Keratinocyte (primary cell): Measurements from ENCODE around the gene UBE2D2. TPM values are rescaled to one million over a fixed set of nuclear protein-coding genes. Genes with fewer than 3 reads are reported as not detected.
A peak's percentile ranks its signal among the peaks of the same experiment; 100 is the strongest.

Source experiments
- DNase-seq: peaks from one replicate; pipeline ENCODE4 v3.0.0-alpha.2; 2011; ENCODE audit warnings: low read depth, missing footprints, low spot score
- FAIRE-seq: peaks from 2 replicates; lab custom pipeline; 2011; peaks lifted over from hg19 to GRCh38; lab: Jason Lieb, UNC
- H2AFZ ChIP-seq: 2 replicates; pipeline ENCODE4 v1.6.0; 2012; ENCODE audit warnings: low read length, control low read depth, inconsistent platforms; ENCODE audit not compliant: control insufficient read depth
- H3K27ac ChIP-seq: 2 replicates; pipeline ENCODE4 v1.5.1; 2011; ENCODE audit warnings: low read length; ENCODE audit not compliant: control insufficient read depth, insufficient read depth
- H3K27me3 ChIP-seq: 3 replicates; pipeline ENCODE4 v1.6.0; 2011; ENCODE audit warnings: low read length; ENCODE audit not compliant: control insufficient read depth, insufficient read depth; ENCODE audit errors: extremely low read depth
- H3K36me3 ChIP-seq, 2 experiments: 2 replicates in 1 of 2; 3 replicates in 1 of 2; pipeline ENCODE4 v1.5.1; 2011; ENCODE audit warnings: low read length in 2 of 2, mild to moderate bottlenecking in 1 of 2; ENCODE audit not compliant: control insufficient read depth in 2 of 2, insufficient read depth in 2 of 2; ENCODE audit errors: extremely low read depth in 1 of 2
- H3K4me1 ChIP-seq: 3 replicates; pipeline ENCODE4 v1.5.1; 2011; ENCODE audit warnings: low read length; ENCODE audit not compliant: control insufficient read depth, insufficient read depth; ENCODE audit errors: extremely low read depth
- H3K4me2 ChIP-seq: 3 replicates; pipeline ENCODE4 v1.6.0; 2011; ENCODE audit warnings: low read depth, low read length; ENCODE audit not compliant: control insufficient read depth, insufficient read depth; ENCODE audit errors: extremely low read depth
- H3K4me3 ChIP-seq, 3 experiments: fragments of 200-600 bp in 1 of 3; sonication (generic) in 1 of 3; 2 replicates in 2 of 3; 3 replicates in 1 of 3; pipeline ENCODE4 v1.5.1; 2011 to 2016; ENCODE audit warnings: low read length in 3 of 3, mild to moderate bottlenecking in 3 of 3, control low read depth in 2 of 3, inconsistent platforms in 1 of 3, low read depth in 1 of 3, mixed read lengths in 1 of 3, mixed run types in 1 of 3, moderate library complexity in 1 of 3; ENCODE audit not compliant: control insufficient read depth in 2 of 3, insufficient read depth in 2 of 3; ENCODE audit errors: extremely low read depth in 1 of 3
- H3K79me2 ChIP-seq: 2 replicates; pipeline ENCODE4 v1.6.0; 2012; ENCODE audit warnings: low read length; ENCODE audit not compliant: control insufficient read depth, insufficient read depth
- H3K9ac ChIP-seq: 3 replicates; pipeline ENCODE4 v1.6.0; 2011; ENCODE audit warnings: low read length; ENCODE audit not compliant: control insufficient read depth, insufficient read depth; ENCODE audit errors: extremely low read depth
- H3K9me1 ChIP-seq: 3 replicates; pipeline ENCODE4 v1.6.0; 2011; ENCODE audit warnings: low read length; ENCODE audit not compliant: control insufficient read depth, insufficient read depth; ENCODE audit errors: extremely low read depth
- H3K9me3 ChIP-seq: 2 replicates; pipeline ENCODE4 v1.5.1; 2012; ENCODE audit warnings: low read depth, low read length; ENCODE audit not compliant: control insufficient read depth
- H4K20me1 ChIP-seq: 3 replicates; pipeline ENCODE4 v1.6.0; 2011; ENCODE audit warnings: low read length; ENCODE audit not compliant: control insufficient read depth, insufficient read depth; ENCODE audit errors: extremely low read depth
- CTCF ChIP-seq, 3 experiments: IDR thresholded peaks in 1 of 3; conservative IDR thresholded peaks in 1 of 3; optimal IDR thresholded peaks in 1 of 3; 2 replicates in 2 of 3; 3 replicates in 1 of 3; pipeline versions ENCODE3 to v1.5.1; 2011; ENCODE audit warnings: low read length in 3 of 3, mild to moderate bottlenecking in 3 of 3, moderate library complexity in 2 of 3, control low read depth in 1 of 3, inconsistent platforms in 1 of 3; ENCODE audit not compliant: insufficient read depth in 2 of 3; ENCODE audit errors: extremely low read depth in 1 of 3
- EZH2 ChIP-seq: IDR thresholded peaks from one replicate; pipeline ENCODE4 v1.6.1; 2012; ENCODE audit warnings: inconsistent platforms, mild to moderate bottlenecking, low read length, moderate library complexity
- dilution Hi-C: fragments of 300-500 bp; cut with MboI; formaldehyde crosslinking; loops from one replicate; pipeline ENCODE4 v1.7.0; 2020; ENCODE audit warnings: low sequenced_read_pairs; ENCODE audit not compliant: extremely low pct_ligation_motif_present
- polyA plus RNA-seq, 5 experiments: library from polyadenylated mRNA; depleted of rRNA in 3 of 5; stranded (reverse) in 3 of 5; stranded (forward) in 1 of 5; unstranded in 1 of 5; fragments of >200 nt; gene quantifications; 1 replicate in 1 of 5; 2 replicates in 3 of 5; 3 replicates in 1 of 5; pipeline versions ENCODE4 v1.2.1 to v1.2.3, GENCODE V29; 2011 to 2012; ENCODE audit warnings: missing spikeins in 2 of 5, low read depth in 1 of 5, low replicate concordance in 1 of 5

Gene UBE2D2
- polyA plus RNA-seq, 1 donor (not counting 4 experiments of a cell fraction or from before 2014, with no cell fraction given) = 127 TPM

- H4K20me1 ChIP-seq = no peaks in the 10 kb centered on the region
- dilution Hi-C loops = no loop called here
- no peak overlapping the region for H2AFZ ChIP-seq
- no peaks in the 10 kb centered on the region for H3K79me2 ChIP-seq
- no peaks in the 10 kb centered on the region for H3K9me3 ChIP-seq
- H3K9ac ChIP-seq = no peak overlapping the region
- H3K27me3 ChIP-seq = peaks cover 40% of the 10 kb centered on the region
- peaks cover 20% of the 10 kb centered on the region for H3K4me1 ChIP-seq
- H3K4me2 ChIP-seq = no peak overlapping the region
- no peak overlapping the region for H3K27ac ChIP-seq
- FAIRE-seq (no peak), DNase-seq (no peak)
- no peak overlapping the region for H3K4me3 ChIP-seq
- TF ChIP-seq EZH2 = no peak
- TF ChIP-seq CTCF (optimal IDR thresholded peaks at IDR 0.05 in 1 of 3, IDR thresholded peaks at IDR 0.05 in 1 of 3, conservative IDR thresholded peaks at IDR 0.05 in 1 of 3; ENCODE audit: extremely low read depth in 1 of 3, insufficient read depth in 2 of 3, low read length in 3 of 3) = no peak
- H3K36me3 ChIP-seq = no peaks in the 10 kb centered on the region
- H3K9me1 ChIP-seq = no peaks in the 10 kb centered on the region
Observed at GRCh38 chr5:139651043-139651834, 90.1 kb downstream of the UBE2D2 start.

- no peak for FAIRE-seq
- no peaks in the 10 kb centered on the region for H4K20me1 ChIP-seq
- H3K4me2 ChIP-seq = peak overlapping the region; percentile 46
- peaks cover 20% of the 10 kb centered on the region for H3K4me1 ChIP-seq
- TF ChIP-seq EZH2 (no peak), CTCF (optimal IDR thresholded peaks at IDR 0.05 in 1 of 3, IDR thresholded peaks at IDR 0.05 in 1 of 3, conservative IDR thresholded peaks at IDR 0.05 in 1 of 3; ENCODE audit: extremely low read depth in 1 of 3, insufficient read depth in 2 of 3, low read length in 3 of 3) (no peak)
- dilution Hi-C loops = no loop called here
- H2AFZ ChIP-seq = no peak overlapping the region
- H3K79me2 ChIP-seq = no peaks in the 10 kb centered on the region
- no peaks in the 10 kb centered on the region for H3K36me3 ChIP-seq
- H3K9me1 ChIP-seq = no peaks in the 10 kb centered on the region
- peak overlapping the region; percentile 3 for H3K27ac ChIP-seq
- no peak overlapping the region for H3K9ac ChIP-seq
- H3K9me3 ChIP-seq = no peaks in the 10 kb centered on the region
- no peak overlapping the region for H3K4me3 ChIP-seq
- peaks cover 31% of the 10 kb centered on the region for H3K27me3 ChIP-seq
- no peak for DNase-seq
Observed at GRCh38 chr5:139651853-139652787, 91.0 kb downstream of the UBE2D2 start.
